PC-9 (cell line): ENCODE measurements around the gene DHRS13.

Experiments used
- CTCF ChIP-seq: fragments of 200-600 bp; sonication (generic); conservative IDR thresholded peaks from 2 replicates; pipeline ENCODE4 v1.6.1; 2017; ENCODE audit warnings: mixed run types, antibody characterized with exemption, mild to moderate bottlenecking, moderate library complexity
- EZH2 ChIP-seq: fragments of 200-600 bp; sonication (generic); IDR thresholded peaks from 2 replicates; pipeline ENCODE4 v1.8.0; 2017; ENCODE audit warnings: antibody characterized with exemption, low read depth

- no peak for TF ChIP-seq CTCF
- TF ChIP-seq EZH2 = no peak
Observed at GRCh38 chr17:28882154-28882895, 20.6 kb downstream of the DHRS13 start.
